Stimulated activated CD4-positive, alpha-beta T cell treated with anti-CD3 and anti-CD28 coated beads, Interleukin-4, amount 100 ng/mL, for 1 hour (primary cell): Measurements from ENCODE around the gene EXOSC10.
"Not testable (repeated sequence)": the region's sequence is repeated elsewhere in the genome, so short reads cannot be mapped to it uniquely, and the experiment has no call there.

Experiments used
- DNase-seq: peaks from one replicate; pipeline ENCODE4 v3.0.0-alpha.2; 2020

Gene EXOSC10

GRCh38 chr1:11109047-11109760, 9.5 kb upstream of the EXOSC10 start:
- DNase-seq = no peak

- DNase-seq = no peak
These were observed 7.9 kb upstream of the EXOSC10 start for GRCh38 chr1:11107599-11107998.

DNA sequence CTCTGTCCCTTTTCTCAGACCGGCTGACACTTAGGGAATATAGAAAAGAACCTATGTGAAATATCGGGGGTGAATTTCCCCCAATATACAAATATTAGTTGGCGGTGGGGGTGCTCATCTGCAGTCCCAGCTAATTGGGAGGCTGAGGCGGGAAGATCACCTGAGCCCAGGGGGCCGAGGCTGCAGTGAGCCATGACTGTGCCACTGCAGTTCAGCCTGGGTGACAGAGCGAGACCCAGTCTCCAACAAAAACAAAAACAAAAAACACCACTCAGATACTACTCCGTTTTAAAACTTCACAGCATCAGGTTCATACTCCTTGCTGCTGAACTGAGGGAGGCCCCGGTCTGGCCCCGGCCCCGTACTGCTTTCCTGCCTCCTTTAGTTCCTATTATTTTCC, 5.9 kb upstream of the EXOSC10 start:
- no peak for DNase-seq

- DNase-seq = no peak
These were observed 1.7 kb upstream of the EXOSC10 start for GRCh38 chr1:11101347-11101746.

DNA sequence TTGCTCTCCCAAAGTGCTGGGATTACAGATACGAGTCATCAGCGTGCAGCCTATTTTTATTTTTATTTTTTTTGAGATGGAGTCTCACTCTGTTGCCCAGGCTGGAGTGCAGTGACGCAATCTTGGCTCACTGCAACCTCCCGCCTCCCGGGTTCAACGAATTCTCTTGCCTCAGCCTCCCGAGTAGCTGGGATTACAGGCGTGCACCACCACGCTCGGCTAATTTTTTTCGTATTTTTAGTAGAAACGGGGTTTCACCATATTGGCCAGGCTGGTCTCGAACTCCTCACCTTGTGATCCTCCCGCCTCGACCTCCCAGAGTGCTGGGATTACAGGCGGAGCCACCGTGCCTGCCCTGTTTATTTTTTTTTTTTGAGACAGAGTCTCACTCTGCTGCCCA, 1.1 kb upstream of the EXOSC10 start:
- not testable (repeated sequence) for DNase-seq

GRCh38 chr1:11100149-11100493, 452 bp upstream of the EXOSC10 start:
- DNase-seq = no peak

DNA sequence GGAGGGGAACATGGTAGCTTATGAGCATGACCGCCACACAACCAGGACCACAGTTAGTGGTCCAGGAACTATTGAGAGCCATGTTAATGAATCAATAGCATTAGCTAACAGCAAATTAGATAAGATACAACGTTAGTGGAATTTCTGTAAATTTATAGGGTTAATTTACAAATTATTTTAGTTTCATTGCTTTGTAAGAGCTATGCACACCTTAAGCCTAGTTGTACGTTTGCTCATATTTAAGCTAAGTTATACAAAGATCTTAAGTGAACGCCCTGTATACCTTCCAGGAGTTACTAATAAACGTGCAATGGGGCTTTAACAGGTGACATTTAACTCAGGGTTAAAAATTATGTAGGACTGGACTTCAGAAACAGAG, 749 bp downstream of the EXOSC10 start:
- DNase-seq = no peak

GRCh38 chr1:11083784-11084183, 15.9 kb downstream of the EXOSC10 start:
- DNase-seq = not testable (repeated sequence)

DNA sequence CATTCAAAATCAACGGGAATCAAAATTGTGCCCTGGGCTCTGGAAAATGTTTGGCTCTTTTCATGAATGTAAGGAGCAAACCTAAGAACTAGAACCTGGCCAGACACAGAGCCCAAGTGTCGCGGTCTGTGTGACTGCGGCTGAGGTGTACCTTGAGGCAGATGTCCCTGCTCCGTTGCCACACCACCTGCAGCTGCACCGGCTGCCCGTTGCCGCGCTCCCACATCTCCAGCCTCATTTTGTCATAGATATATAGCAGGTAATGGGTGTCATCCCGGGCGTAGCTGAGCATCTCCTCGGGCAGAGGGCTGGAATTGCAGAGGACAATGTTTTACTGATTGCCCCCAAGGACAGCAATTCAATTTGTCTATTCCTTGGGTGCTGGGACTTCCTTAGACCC, 18.7 kb downstream of the EXOSC10 start:
- no peak for DNase-seq

- no peak for DNase-seq
These were observed 21.0 kb downstream of the EXOSC10 start for GRCh38 chr1:11078631-11079030.

DNA sequence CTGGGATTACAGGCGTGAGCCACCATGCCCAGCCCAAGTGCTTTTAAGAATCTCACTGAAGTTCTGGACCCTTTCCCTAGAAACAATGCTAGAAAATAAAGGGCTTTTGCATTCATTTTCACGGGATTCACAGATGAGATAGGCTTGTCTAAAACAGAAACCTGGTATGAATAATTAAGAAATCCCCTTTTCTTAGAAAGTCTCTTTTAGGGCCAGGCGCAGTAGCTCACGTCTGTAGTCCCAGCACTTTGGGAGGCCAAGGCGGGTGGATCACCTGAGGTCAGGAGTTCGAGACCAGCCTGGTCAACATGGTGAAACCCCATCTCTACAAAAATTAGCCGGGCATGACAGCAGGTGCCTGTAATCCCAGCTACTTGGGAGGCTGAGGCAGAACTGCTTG, 26.3 kb downstream of the EXOSC10 start:
- not testable (repeated sequence) for DNase-seq

DNA sequence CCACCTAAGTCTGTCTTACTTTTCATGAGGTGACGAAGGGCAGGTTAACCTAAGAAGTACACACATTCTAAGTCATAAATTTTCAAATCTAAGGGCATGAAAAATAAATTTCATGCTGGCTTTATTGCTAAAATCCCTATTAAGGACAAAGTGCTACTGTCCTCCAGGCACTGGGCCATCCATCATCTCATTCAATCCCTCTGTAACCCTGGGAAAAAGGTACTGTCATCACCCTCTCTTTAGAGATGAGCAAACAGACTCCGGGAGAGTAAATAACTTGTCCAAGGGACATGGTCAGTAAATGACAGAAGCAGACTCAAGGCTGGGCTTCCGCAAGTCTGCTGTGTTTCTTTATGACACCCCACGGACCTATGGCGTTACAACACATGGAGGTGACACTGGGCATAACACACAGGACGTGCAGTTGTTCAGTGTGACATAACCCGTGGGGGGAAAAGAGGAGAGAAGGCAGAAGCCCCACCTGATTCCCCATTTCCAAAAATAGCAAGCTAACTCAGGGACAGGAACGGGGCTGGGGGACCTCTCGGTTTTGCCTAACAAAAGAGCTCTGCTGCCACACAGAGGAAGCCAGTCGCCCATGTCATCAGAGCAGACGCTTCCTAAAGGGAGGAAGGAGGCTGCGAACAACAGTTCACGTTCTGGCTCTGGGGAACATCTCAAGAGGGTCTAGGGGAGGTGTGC, 27.3 kb downstream of the EXOSC10 start:
- no peak for DNase-seq

- no peak for DNase-seq
These were observed 28.0 kb downstream of the EXOSC10 start for GRCh38 chr1:11071463-11072215.

GRCh38 chr1:11070876-11071275, 28.8 kb downstream of the EXOSC10 start:
- DNase-seq = no peak

- DNase-seq = no peak
These were observed 30.8 kb downstream of the EXOSC10 start for GRCh38 chr1:11068600-11069473.

- no peak for DNase-seq
These were observed 31.7 kb downstream of the EXOSC10 start for GRCh38 chr1:11067716-11068599.

GRCh38 chr1:11065796-11066195, 33.9 kb downstream of the EXOSC10 start:
- no peak for DNase-seq

- DNase-seq = no peak
These were observed 34.7 kb downstream of the EXOSC10 start for GRCh38 chr1:11064942-11065341.

- not testable (repeated sequence) for DNase-seq
These were observed 35.6 kb downstream of the EXOSC10 start for GRCh38 chr1:11063937-11064537.

- DNase-seq = no peak
These were observed 36.7 kb downstream of the EXOSC10 start for GRCh38 chr1:11062965-11063401.

- DNase-seq = no peak
These were observed 37.9 kb downstream of the EXOSC10 start for GRCh38 chr1:11061652-11062365.
